Mesenchymal stem cell (in vitro differentiated cells and primary cell): Measurements from ENCODE around the gene PRKCB.
"Not testable (repeated sequence)": the region's sequence is repeated elsewhere in the genome, so short reads cannot be mapped to it uniquely, and the experiment has no call there.

ENCODE experiments used
- DNase-seq: peaks from one replicate; pipeline ENCODE4 v3.0.0-alpha.2; 2013
- H2AFZ ChIP-seq: one replicate; pipeline ENCODE4 v1.6.1; 2013; ENCODE audit warnings: low read depth, mild to moderate bottlenecking, control low read depth, inconsistent platforms, low read length, moderate library complexity
- H2AK5ac ChIP-seq: 2 replicates; pipeline ENCODE4 v1.6.1; 2013; ENCODE audit warnings: low read length, moderate library complexity, mild to moderate bottlenecking, inconsistent platforms; ENCODE audit not compliant: severe bottlenecking
- H2BK120ac ChIP-seq: one replicate; pipeline ENCODE4 v1.6.1; 2013; ENCODE audit warnings: low read depth, mild to moderate bottlenecking, inconsistent platforms, low read length, moderate library complexity
- H2BK12ac ChIP-seq, 2 experiments: one replicate each; pipeline ENCODE4 v1.6.1; 2013; ENCODE audit warnings: inconsistent platforms in 2 of 2, low read length in 2 of 2, mild to moderate bottlenecking in 2 of 2, moderate library complexity in 2 of 2, control low read depth in 1 of 2
- H2BK15ac ChIP-seq: one replicate; pipeline ENCODE4 v1.6.1; 2013; ENCODE audit warnings: mild to moderate bottlenecking, low read depth, inconsistent platforms; ENCODE audit not compliant: poor library complexity, severe bottlenecking
- H2BK5ac ChIP-seq: 2 replicates; pipeline ENCODE4 v1.6.1; 2013; ENCODE audit warnings: low read depth, mild to moderate bottlenecking, low read length, control low read depth, inconsistent platforms; ENCODE audit not compliant: poor library complexity, severe bottlenecking
- H3K14ac ChIP-seq, 2 experiments: one replicate each; pipeline ENCODE4 v1.6.1; 2013; ENCODE audit warnings: inconsistent platforms in 2 of 2, low read length in 2 of 2, control low read depth in 1 of 2, mild to moderate bottlenecking in 1 of 2, moderate library complexity in 1 of 2
- H3K18ac ChIP-seq, 2 experiments: one replicate each; pipeline ENCODE4 v1.6.1; 2013; ENCODE audit warnings: inconsistent platforms in 2 of 2, low read length in 2 of 2, control low read depth in 1 of 2, low read depth in 1 of 2, mild to moderate bottlenecking in 1 of 2
- H3K23ac ChIP-seq, 2 experiments: one replicate each; pipeline ENCODE4 v1.6.1; 2013; ENCODE audit warnings: inconsistent platforms in 2 of 2, low read length in 2 of 2, mild to moderate bottlenecking in 2 of 2, moderate library complexity in 2 of 2, control low read depth in 1 of 2
- H3K27ac ChIP-seq: 2 replicates; pipeline ENCODE4 v1.5.1; 2013; ENCODE audit warnings: mild to moderate bottlenecking, moderate library complexity, low read length, control low read depth, inconsistent platforms; ENCODE audit not compliant: poor library complexity, severe bottlenecking
- H3K27me3 ChIP-seq, 2 experiments: 2 replicates each; pipeline versions ENCODE4 v1.6.1 to v1.7.0; 2013; ENCODE audit warnings: low read length in 2 of 2, mild to moderate bottlenecking in 2 of 2, moderate library complexity in 2 of 2, control low read depth in 1 of 2, inconsistent platforms in 1 of 2; ENCODE audit not compliant: control insufficient read depth in 1 of 2, insufficient read depth in 1 of 2
- H3K36me3 ChIP-seq, 2 experiments: 2 replicates each; pipeline versions ENCODE4 v1.6.1 to v1.7.0; 2013; ENCODE audit warnings: low read length in 2 of 2, control low read depth in 1 of 2, inconsistent platforms in 1 of 2, low read depth in 1 of 2, mild to moderate bottlenecking in 1 of 2; ENCODE audit not compliant: insufficient read depth in 2 of 2, control insufficient read depth in 1 of 2
- H3K4ac ChIP-seq, 2 experiments: one replicate each; pipeline ENCODE4 v1.6.1; 2013; ENCODE audit warnings: inconsistent platforms in 2 of 2, low read length in 2 of 2, mild to moderate bottlenecking in 2 of 2, moderate library complexity in 2 of 2, control low read depth in 1 of 2, low read depth in 1 of 2
- H3K4me1 ChIP-seq: 2 replicates; pipeline ENCODE4 v1.6.1; 2013; ENCODE audit warnings: low read depth, low read length, control low read depth; ENCODE audit not compliant: control insufficient read depth, insufficient read depth
- H3K4me2 ChIP-seq: 2 replicates; pipeline ENCODE4 v1.6.1; 2013; ENCODE audit warnings: low read length, mild to moderate bottlenecking, inconsistent platforms; ENCODE audit not compliant: poor library complexity, severe bottlenecking
- H3K4me3 ChIP-seq, 2 experiments: 2 replicates each; pipeline versions ENCODE4 v1.5.1 to v1.7.0; 2013; ENCODE audit warnings: low read length in 2 of 2, mild to moderate bottlenecking in 2 of 2, control low read depth in 1 of 2, low read depth in 1 of 2; ENCODE audit not compliant: insufficient read depth in 1 of 2
- H3K79me1 ChIP-seq: replicated peaks from 2 replicates; pipeline ENCODE4 v1.6.1; 2013; ENCODE audit warnings: mild to moderate bottlenecking, control low read depth, low read length, inconsistent platforms; ENCODE audit not compliant: poor library complexity, severe bottlenecking
- H3K9ac ChIP-seq: 2 replicates; pipeline ENCODE4 v1.7.0; 2013; ENCODE audit warnings: mild to moderate bottlenecking, low read length, moderate library complexity
- H3K9me3 ChIP-seq: 2 replicates; pipeline ENCODE4 v1.7.0; 2013; ENCODE audit warnings: mild to moderate bottlenecking, low read length; ENCODE audit not compliant: control insufficient read depth
- H4K8ac ChIP-seq: one replicate; pipeline ENCODE4 v1.6.1; 2013; ENCODE audit warnings: inconsistent platforms, mild to moderate bottlenecking, low read length, moderate library complexity
- H4K91ac ChIP-seq: one replicate; pipeline ENCODE4 v1.6.1; 2013; ENCODE audit warnings: mild to moderate bottlenecking, low read length, inconsistent platforms
- WGBS: methylation state at CpG from one replicate; pipeline ENCODE4 v1.1.7; 2013; ENCODE audit warnings: mixed read lengths; 5-methylcytosine and 5-hydroxymethylcytosine counted together

The PRKCB gene

GRCh38 chr16:24150282-24150681, 314.5 kb downstream of the PRKCB start:
- no peak for DNase-seq
- H3K79me1 ChIP-seq = no peaks in the 10 kb centered on the region
- no peak overlapping the region for H2BK12ac ChIP-seq
- WGBS = 56% methylated on average over 1 of the region's 2 CpGs
- no peak overlapping the region for H2AFZ ChIP-seq
- H3K4me2 ChIP-seq = no peak overlapping the region
- no peaks in the 10 kb centered on the region for H3K9me3 ChIP-seq
- H3K9ac ChIP-seq = no peak overlapping the region
- no peak overlapping the region for H3K23ac ChIP-seq
- no peak overlapping the region for H4K8ac ChIP-seq
- no peak overlapping the region for H2BK15ac ChIP-seq
- H3K14ac ChIP-seq = no peak overlapping the region
- no peak overlapping the region for H2BK5ac ChIP-seq
- no peak overlapping the region for H2BK120ac ChIP-seq
- H4K91ac ChIP-seq = no peak overlapping the region
- no peak overlapping the region for H3K18ac ChIP-seq
- no peak overlapping the region for H3K4ac ChIP-seq
- no peaks in the 10 kb centered on the region for H3K27me3 ChIP-seq
- H3K4me1 ChIP-seq = no peaks in the 10 kb centered on the region
- H2AK5ac ChIP-seq = no peak overlapping the region
- H3K4me3 ChIP-seq = no peak overlapping the region
- H3K36me3 ChIP-seq = no peaks in the 10 kb centered on the region
- no peak overlapping the region for H3K27ac ChIP-seq

- Histone ChIP-seq H3K79me1 (no peaks in the 10 kb centered on the region), H4K91ac (no peak overlapping the region), H2BK120ac (no peak overlapping the region), H2BK15ac (no peak overlapping the region), H3K4ac (no peak overlapping the region), H2BK5ac (no peak overlapping the region), H4K8ac (no peak overlapping the region), H2AFZ (no peak overlapping the region), H3K18ac (no peak overlapping the region), H3K36me3 (no peaks in the 10 kb centered on the region), H3K9me3 (no peaks in the 10 kb centered on the region), H3K14ac (no peak overlapping the region), H3K27ac (no peak overlapping the region), H3K23ac (no peak overlapping the region), H2BK12ac (no peak overlapping the region), H3K4me1 (no peaks in the 10 kb centered on the region), H3K27me3 (no peaks in the 10 kb centered on the region), H2AK5ac (no peak overlapping the region), H3K4me3 (no peak overlapping the region), H3K4me2 (no peak overlapping the region), H3K9ac (no peak overlapping the region)
- 37% methylated on average over 5 of the region's 5 CpGs for WGBS
- peak; percentile 46 for DNase-seq
Observed at GRCh38 chr16:24151482-24151939, 315.7 kb downstream of the PRKCB start.

- H2AK5ac ChIP-seq, H2AFZ ChIP-seq, H3K79me1 ChIP-seq, H2BK120ac ChIP-seq, DNase-seq, H2BK15ac ChIP-seq, H3K4ac ChIP-seq, H3K36me3 ChIP-seq, H3K27me3 ChIP-seq, H2BK5ac ChIP-seq, H3K27ac ChIP-seq, H3K23ac ChIP-seq, H3K4me3 ChIP-seq, H4K91ac ChIP-seq, H3K18ac ChIP-seq, H3K4me2 ChIP-seq, H3K9ac ChIP-seq, H3K14ac ChIP-seq, H3K4me1 ChIP-seq, H2BK12ac ChIP-seq, H4K8ac ChIP-seq, H3K9me3 ChIP-seq: not testable (repeated sequence)
- WGBS = 55% methylated on average over 10 of the region's 10 CpGs
Observed at GRCh38 chr16:24152048-24152447, 316.3 kb downstream of the PRKCB start.

- no peak overlapping the region for H4K91ac ChIP-seq
- H3K4me1 ChIP-seq = no peaks in the 10 kb centered on the region
- H3K18ac ChIP-seq = no peak overlapping the region
- H2BK5ac ChIP-seq = no peak overlapping the region
- no peak overlapping the region for H2AFZ ChIP-seq
- H3K79me1 ChIP-seq = no peaks in the 10 kb centered on the region
- no peak overlapping the region for H2BK12ac ChIP-seq
- H3K9ac ChIP-seq = no peak overlapping the region
- H3K4me2 ChIP-seq = no peak overlapping the region
- H3K4me3 ChIP-seq = no peak overlapping the region
- no peaks in the 10 kb centered on the region for H3K27me3 ChIP-seq
- H2BK120ac ChIP-seq = no peak overlapping the region
- H2AK5ac ChIP-seq = no peak overlapping the region
- no peaks in the 10 kb centered on the region for H3K36me3 ChIP-seq
- WGBS = 80% methylated on average over 1 of the region's 1 CpG
- H4K8ac ChIP-seq = no peak overlapping the region
- no peak overlapping the region for H3K14ac ChIP-seq
- no peak overlapping the region for H3K4ac ChIP-seq
- H3K27ac ChIP-seq = no peak overlapping the region
- DNase-seq = peak; percentile 1
- no peak overlapping the region for H2BK15ac ChIP-seq
- no peak overlapping the region for H3K23ac ChIP-seq
- no peaks in the 10 kb centered on the region for H3K9me3 ChIP-seq
Observed at GRCh38 chr16:24152826-24153225, 317.0 kb downstream of the PRKCB start.
